Stomach (tissue), 9 donors: ENCODE measurements around the gene CFAP97D1. TPM values are rescaled to one million over a fixed set of nuclear protein-coding genes. Genes with fewer than 3 reads are reported as not detected.

Experiments used
- DNase-seq, 2 donors: peaks; one replicate each; pipeline versions ENCODE4 v3.0.0 to v3.0.0-alpha.2; 2013 to 2019
- H3K27ac ChIP-seq, 5 donors: fragments of 200-600 bp in 4 of 5; sonication (generic) in 4 of 5; one replicate each; pipeline ENCODE4 v1.5.1; 2013 to 2019; ENCODE audit warnings: mild to moderate bottlenecking in 1 of 5, moderate library complexity in 1 of 5
- H3K27me3 ChIP-seq, 3 donors: fragments of 200-600 bp; sonication (generic); one replicate each; pipeline ENCODE4 v1.5.1; 2017 to 2019; ENCODE audit warnings: mixed run types in 1 of 3
- H3K36me3 ChIP-seq, 4 donors: fragments of 200-600 bp; sonication (generic); 1 replicate in 3 of 4; 2 replicates in 1 of 4; pipeline ENCODE4 v1.5.1; 2016 to 2019
- H3K4me1 ChIP-seq, 4 donors: fragments of 200-600 bp; sonication (generic); one replicate each; pipeline ENCODE4 v1.5.1; 2016 to 2019
- H3K4me3 ChIP-seq, 4 donors: fragments of 200-600 bp; sonication (generic) in 3 of 4; one replicate each; pipeline ENCODE4 v1.5.1; 2016 to 2019; ENCODE audit warnings: mild to moderate bottlenecking in 1 of 4
- H3K9me3 ChIP-seq, 4 donors: fragments of 200-600 bp; sonication (generic); one replicate each; pipeline ENCODE4 v1.5.1; 2016 to 2019
- CTCF ChIP-seq, 7 experiments: fragments of 450-650 bp in 4 of 7; fragments of 200-600 bp in 3 of 7; sonication (generic) in 3 of 7; IDR thresholded peaks; one replicate each; pipeline ENCODE4 v1.5.1; 2016 to 2019; ENCODE audit warnings: antibody characterized with exemption in 7 of 7, control low read depth in 2 of 7, mild to moderate bottlenecking in 1 of 7
- EP300 ChIP-seq: sonication (generic); formaldehyde crosslinking; IDR thresholded peaks from one replicate; pipeline ENCODE4 v1.6.1; 2017; ENCODE audit warnings: antibody characterized with exemption
- POLR2A ChIP-seq, 4 donors: fragments of 450-650 bp; IDR thresholded peaks; one replicate each; pipeline ENCODE4 v1.6.1; 2016; ENCODE audit warnings: antibody characterized with exemption in 4 of 4, control low read depth in 2 of 4, mild to moderate bottlenecking in 1 of 4, moderate library complexity in 1 of 4
- POLR2AphosphoS5 ChIP-seq, 3 donors: sonication (generic); formaldehyde crosslinking; IDR thresholded peaks; one replicate each; pipeline ENCODE4 v1.6.1; 2016; ENCODE audit warnings: antibody characterized with exemption in 3 of 3
- WGBS, 5 donors: extraction: QIAGEN DNeasy Blood & Tissue Kit in 3 of 5; methylation state at CpG; one replicate each; pipeline versions ENCODE4 v1.1.5 to v1.1.7; 2013 to 2018; 5-methylcytosine and 5-hydroxymethylcytosine counted together
- intact Hi-C: fragments of 100-400 bp; cut with DNase I; formaldehyde crosslinking; loops from one replicate; pipeline ENCODE4 v1.15.1; 2023; ENCODE audit warnings: low total_unique reads
- polyA plus RNA-seq, 3 donors: library from polyadenylated mRNA; stranded (reverse); fragments of 200-250 nt; gene quantifications; one replicate each; pipeline ENCODE4 v1.2.3, GENCODE V29; 2013
- total RNA-seq, 5 donors: library from RNA; depleted of rRNA; stranded (reverse); fragments of >200 nt; gene quantifications; one replicate each; pipeline versions ENCODE4 v1.1.0 to v1.2.3, GENCODE V29; 2014 to 2016
- donor health status: healthy with polysubstance abuse.
- donor health status: Bipolar disorder and iron deficiency.
- donor health status: healthy.

CFAP97D1 gene
- total and polyA plus RNA-seq, 8 donors, result not detected

DNA sequence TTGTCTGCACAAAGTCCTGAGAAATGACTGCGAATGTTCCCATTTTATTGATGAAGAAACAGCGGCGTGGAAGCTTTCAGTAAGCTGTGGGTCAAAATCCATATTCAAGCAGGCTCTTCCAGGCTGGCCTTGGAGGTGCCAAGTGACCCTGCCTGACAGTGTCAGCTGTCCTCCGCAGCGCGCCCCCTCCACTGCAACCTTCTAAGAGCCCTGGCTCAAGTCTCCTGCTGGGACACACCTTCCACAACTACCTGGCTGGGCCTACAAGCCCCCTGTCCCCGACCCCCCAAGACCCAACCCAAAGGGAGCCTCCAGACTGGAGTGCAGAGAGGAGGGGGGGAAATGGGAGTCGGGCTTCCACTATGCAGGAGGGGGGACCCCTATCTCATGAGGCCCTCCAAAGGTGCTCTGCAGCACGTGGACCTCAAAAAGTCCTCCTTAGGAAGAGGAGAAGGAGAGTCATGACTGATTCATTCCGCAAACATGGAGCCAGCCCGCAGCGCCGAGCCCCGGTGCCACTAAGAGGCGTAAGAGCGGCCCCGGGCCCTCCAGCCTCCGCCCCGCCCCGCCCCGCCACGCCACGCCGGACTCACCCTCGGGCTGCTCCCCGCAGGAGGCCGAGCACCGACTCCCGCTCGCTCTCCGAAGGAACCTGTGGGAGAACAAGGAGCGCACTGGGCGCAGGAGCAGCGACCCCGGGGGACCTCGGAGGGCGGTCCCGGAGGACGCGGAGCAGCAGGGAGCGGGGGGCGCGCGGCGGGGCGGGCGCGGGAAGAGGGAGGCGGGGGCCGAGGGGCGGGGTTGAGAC lies 52.1 kb downstream of the CFAP97D1 start:
- Histone ChIP-seq H3K9me3 (no peaks in the 10 kb centered on the region), H3K27ac (peak overlapping the region; percentile 69 to 83 (median 76)), H3K4me3 (peak overlapping the region; percentile 66 to 89 (median 84)), H3K27me3 (peaks cover 0 to 24% (median 0%) of the 10 kb centered on the region in 3 donors), H3K4me1 (peaks cover 16 to 35% (median 20%) of the 10 kb centered on the region in 4 donors), H3K36me3 (peaks cover 0 to 42% (median 27%) of the 10 kb centered on the region in 4 donors)
- no peak for TF ChIP-seq POLR2AphosphoS5 (IDR thresholded peaks at IDR 0.05)
- no peak for TF ChIP-seq CTCF (IDR thresholded peaks at IDR 0.05)
- no peak for TF ChIP-seq EP300
- no peak for TF ChIP-seq POLR2A (IDR thresholded peaks at IDR 0.05)
- 9 to 40% (median 10%) methylated on average over 10 to 49 of the region's 51 CpGs for WGBS, 5 donors
- intact Hi-C loops, result no loop called here
- peak; percentile 69 to 81 for DNase-seq

- Histone ChIP-seq H3K36me3 (peaks cover 0 to 34% (median 21%) of the 10 kb centered on the region in 4 donors), H3K4me1 (peaks cover 16 to 35% (median 20%) of the 10 kb centered on the region in 4 donors), H3K4me3 (peak within 1 kb of the TSS; percentile 66 to 89 (median 84)), H3K27me3 (peaks cover 0 to 24% (median 0%) of the 10 kb centered on the region in 3 donors), H3K9me3 (no peaks in the 10 kb centered on the region), H3K27ac (peak within 1 kb of the TSS; percentile 69 to 83 (median 76))
- no peak for TF ChIP-seq POLR2A (IDR thresholded peaks at IDR 0.05)
- no peak for TF ChIP-seq EP300
- TF ChIP-seq POLR2AphosphoS5 (IDR thresholded peaks at IDR 0.05), result peak in 2 of 3 donors; percentile 62 to 74
- WGBS, 5 donors, result 1 to 4% (median 3%) methylated on average over 31 to 74 of the region's 87 CpGs
- peak; percentile 78 to 94 for DNase-seq
- intact Hi-C loops, result no loop called here
Observed at GRCh38 chr17:43832976-43833829, 53.0 kb downstream of the CFAP97D1 start, which contains the start of gene MPP3. MPP3 (minus strand) TSS chr17:43833146; CDS start chr17:43831906, 1,240 bp downstream.

- intact Hi-C loops, result no loop called here
- Histone ChIP-seq H3K36me3 (peaks cover 0 to 25% (median 15%) of the 10 kb centered on the region in 4 donors), H3K27ac (no peak overlapping the region), H3K4me3 (no peak overlapping the region), H3K27me3 (peaks cover 0 to 24% (median 0%) of the 10 kb centered on the region in 3 donors), H3K4me1 (peaks cover 16 to 35% (median 20%) of the 10 kb centered on the region in 4 donors), H3K9me3 (no peaks in the 10 kb centered on the region)
- TF ChIP-seq EP300 (no peak), POLR2AphosphoS5 (IDR thresholded peaks at IDR 0.05) (no peak), CTCF (IDR thresholded peaks at IDR 0.05) (no peak), POLR2A (IDR thresholded peaks at IDR 0.05) (no peak)
- 52 to 70% (median 58%) methylated on average over 2 of the region's 2 CpGs for WGBS, 5 donors
- DNase-seq, result peak in 1 of 2 donors; percentile 47
Observed at GRCh38 chr17:43834106-43834505, 53.9 kb downstream of the CFAP97D1 start.

Other genes starting within 250 kb of the CFAP97D1 start
- 1 to 10 TPM in 2 of 5 donors, under 1 TPM in 2, not detected in 1; 0.58 to 3.1 (median 1.0) TPM for gene ETV4, start 234.1 kb upstream of the CFAP97D1 start, total RNA-seq
- 1 to 10 TPM in 2 of 3 donors, not detected in 1; 1.6 to 4.4 TPM for gene ETV4, start 234.1 kb upstream of the CFAP97D1 start, polyA plus RNA-seq
- gene MEOX1, start 118.5 kb upstream of the CFAP97D1 start, total RNA-seq, result 1 to 10 TPM in 2 of 5 donors, not detected in 3; 2.0 to 5.1 TPM
- 1 to 10 TPM; 1.2 to 3.3 (median 2.6) TPM for gene MEOX1, start 118.5 kb upstream of the CFAP97D1 start, polyA plus RNA-seq
- not detected for gene SOST, start 21.6 kb upstream of the CFAP97D1 start, total RNA-seq
- not detected for gene SOST, start 21.6 kb upstream of the CFAP97D1 start, polyA plus RNA-seq
- gene DUSP3, start 1.5 kb upstream of the CFAP97D1 start, total RNA-seq, result 10 to 100 TPM; 33.0 to 97.8 (median 88.8) TPM
- 10 to 100 TPM; 49.8 to 62.3 (median 51.7) TPM for gene DUSP3, start 1.5 kb upstream of the CFAP97D1 start, polyA plus RNA-seq
- 10 to 100 TPM in 4 of 5 donors, 1 to 10 TPM in 1; 7.2 to 22.8 (median 17.4) TPM for gene MPP3, start 52.7 kb downstream of the CFAP97D1 start, total RNA-seq
- gene MPP3, start 52.7 kb downstream of the CFAP97D1 start, polyA plus RNA-seq, result 1 to 10 TPM in 2 of 3 donors, under 1 TPM in 1; 0.31 to 9.3 (median 2.4) TPM
- 1 to 10 TPM in 2 of 5 donors, under 1 TPM in 2, not detected in 1; 0.29 to 3.7 (median 1.5) TPM for gene CD300LG, start 66.7 kb downstream of the CFAP97D1 start, total RNA-seq
- 1 to 10 TPM in 1 of 3 donors, under 1 TPM in 2; 0.37 to 1.1 (median 0.92) TPM for gene CD300LG, start 66.7 kb downstream of the CFAP97D1 start, polyA plus RNA-seq
- gene MPP2, start 127.1 kb downstream of the CFAP97D1 start, total RNA-seq, result 1 to 10 TPM in 3 of 5 donors, under 1 TPM in 2; 0.43 to 6.4 (median 4.3) TPM
- 1 to 10 TPM; 1.1 to 2.0 (median 1.6) TPM for gene MPP2, start 127.1 kb downstream of the CFAP97D1 start, polyA plus RNA-seq
- gene PPY, start 162.0 kb downstream of the CFAP97D1 start, total RNA-seq, result not detected
- gene PPY, start 162.0 kb downstream of the CFAP97D1 start, polyA plus RNA-seq, result not detected
- 10 to 100 TPM in 1 of 5 donors, not detected in 4; 71.3 TPM for gene PYY, start 173.5 kb downstream of the CFAP97D1 start, total RNA-seq
- gene PYY, start 173.5 kb downstream of the CFAP97D1 start, polyA plus RNA-seq, result under 1 TPM in 1 of 3 donors, not detected in 2; 0.35 TPM
- 1 to 10 TPM in 1 of 5 donors, under 1 TPM in 2, not detected in 2; 0.29 to 1.5 (median 0.58) TPM for gene NAGS, start 224.2 kb downstream of the CFAP97D1 start, total RNA-seq
- gene NAGS, start 224.2 kb downstream of the CFAP97D1 start, polyA plus RNA-seq, result 1 to 10 TPM in 2 of 3 donors, under 1 TPM in 1; 0.61 to 1.4 (median 1.2) TPM
- 10 to 100 TPM in 4 of 5 donors, 1 to 10 TPM in 1; 1.8 to 41.9 (median 17.7) TPM for gene TMEM101, start 234.5 kb downstream of the CFAP97D1 start, total RNA-seq
- gene TMEM101, start 234.5 kb downstream of the CFAP97D1 start, polyA plus RNA-seq, result 10 to 100 TPM; 29.6 to 40.8 (median 38.0) TPM